ENCODE results near the gene BCKDHA.
"Not testable (repeated sequence)": the region's sequence is repeated elsewhere in the genome, so short reads cannot be mapped to it uniquely, and the experiment has no call there.

BCKDHA gene

GRCh38 chr19:41366089-41366488 is 31.5 kb upstream of the BCKDHA start:
- DNase-seq (ENCODE audit: low read depth in 2 of 2): no peak

- no peak for DNase-seq (ENCODE audit: low read depth in 2 of 2)
Observed at GRCh38 chr19:41367848-41368301, 29.7 kb upstream of the BCKDHA start.

- DNase-seq (ENCODE audit: low read depth in 2 of 2): no peak
Observed at GRCh38 chr19:41369769-41370168, 27.8 kb upstream of the BCKDHA start.

- not testable (repeated sequence) for DNase-seq (ENCODE audit: low read depth in 2 of 2)
Observed at GRCh38 chr19:41371119-41371518, 26.5 kb upstream of the BCKDHA start.

GRCh38 chr19:41371541-41371940 is 26.1 kb upstream of the BCKDHA start:
- no peak for DNase-seq (ENCODE audit: low read depth in 2 of 2)

GRCh38 chr19:41372501-41372900 is 25.1 kb upstream of the BCKDHA start:
- no peak for DNase-seq (ENCODE audit: low read depth in 2 of 2)

GRCh38 chr19:41373993-41374392 is 23.6 kb upstream of the BCKDHA start:
- no peak for DNase-seq (ENCODE audit: low read depth in 2 of 2)

GRCh38 chr19:41376241-41376997 is 21.2 kb upstream of the BCKDHA start, which contains the start of gene TMEM91:
TMEM91 (plus strand) TSS chr19:41376533; CDS start chr19:41378310, 1,777 bp downstream.
- no peak for DNase-seq (ENCODE audit: low read depth in 2 of 2)

- peak in 1 of 2 donors; percentile 37 for DNase-seq (ENCODE audit: low read depth in 2 of 2)
Observed at GRCh38 chr19:41376998-41377365, 20.6 kb upstream of the BCKDHA start.

- no peak for DNase-seq (ENCODE audit: low read depth in 2 of 2)
Observed at GRCh38 chr19:41377977-41378709, 19.5 kb upstream of the BCKDHA start.

GRCh38 chr19:41381536-41381935 is 16.1 kb upstream of the BCKDHA start:
- not testable (repeated sequence) for DNase-seq (ENCODE audit: low read depth in 2 of 2)

GRCh38 chr19:41384351-41384750 is 13.3 kb upstream of the BCKDHA start:
- no peak for DNase-seq (ENCODE audit: low read depth in 2 of 2)

- DNase-seq (ENCODE audit: low read depth in 2 of 2): no peak
Observed at GRCh38 chr19:41386442-41386841, 11.2 kb upstream of the BCKDHA start.

- DNase-seq (ENCODE audit: low read depth in 2 of 2): no peak
Observed at GRCh38 chr19:41391618-41392017, 6.0 kb upstream of the BCKDHA start.

GRCh38 chr19:41392775-41393174 is 4.8 kb upstream of the BCKDHA start:
- no peak for DNase-seq (ENCODE audit: low read depth in 2 of 2)

GRCh38 chr19:41395355-41395754 is 2.3 kb upstream of the BCKDHA start:
- DNase-seq (ENCODE audit: low read depth in 2 of 2): no peak

GRCh38 chr19:41398050-41398418 is 416 bp downstream of the BCKDHA start:
- no peak for DNase-seq (ENCODE audit: low read depth in 2 of 2)

- no peak for DNase-seq (ENCODE audit: low read depth in 2 of 2)
Observed at GRCh38 chr19:41398598-41398997, 980 bp downstream of the BCKDHA start.

GRCh38 chr19:41399091-41399490 is 1.5 kb downstream of the BCKDHA start:
- DNase-seq (ENCODE audit: low read depth in 2 of 2): no peak

GRCh38 chr19:41399525-41399924 is 1.9 kb downstream of the BCKDHA start:
- DNase-seq (ENCODE audit: low read depth in 2 of 2): no peak

GRCh38 chr19:41401483-41401882 is 3.9 kb downstream of the BCKDHA start:
- no peak for DNase-seq (ENCODE audit: low read depth in 2 of 2)

- DNase-seq (ENCODE audit: low read depth in 2 of 2): no peak
Observed at GRCh38 chr19:41402010-41402409, 4.4 kb downstream of the BCKDHA start.

Data from activated CD8-positive, alpha-beta memory T cell treated with anti-CD3 and anti-CD28 coated beads for 4 hours (primary cell).